ENCODE results near the gene DRC7. TPM values are rescaled to one million over a fixed set of nuclear protein-coding genes. Genes with fewer than 3 reads are reported as not detected.
"Not testable (repeated sequence)": the region's sequence is repeated elsewhere in the genome, so short reads cannot be mapped to it uniquely, and the experiment has no call there.

Gene DRC7
- total RNA-seq, 1 donor = 0.54 TPM

DNA sequence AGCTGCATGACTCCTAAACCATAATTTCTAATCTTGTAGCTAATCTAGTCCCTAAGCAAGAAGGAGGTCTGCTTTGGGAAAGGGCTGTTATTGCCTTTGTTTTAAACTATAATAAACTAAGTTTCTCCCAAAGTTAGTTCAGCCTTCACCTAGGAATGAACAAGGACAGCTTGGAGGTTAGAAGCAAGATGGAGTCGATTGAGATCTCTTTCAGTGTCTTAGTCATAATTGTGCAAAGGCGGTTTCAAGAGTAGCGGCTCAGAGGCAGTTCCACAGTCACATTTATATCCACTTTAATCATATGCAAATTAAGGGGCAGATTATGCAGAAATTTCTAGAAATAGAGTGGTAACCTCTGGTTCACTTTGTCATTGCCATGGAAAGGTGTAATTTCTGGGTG is 17.4 kb downstream of the DRC7 start:
- no peak for DNase-seq (ENCODE audit: low read depth in 2 of 3, low spot score in 2 of 3)

DNA sequence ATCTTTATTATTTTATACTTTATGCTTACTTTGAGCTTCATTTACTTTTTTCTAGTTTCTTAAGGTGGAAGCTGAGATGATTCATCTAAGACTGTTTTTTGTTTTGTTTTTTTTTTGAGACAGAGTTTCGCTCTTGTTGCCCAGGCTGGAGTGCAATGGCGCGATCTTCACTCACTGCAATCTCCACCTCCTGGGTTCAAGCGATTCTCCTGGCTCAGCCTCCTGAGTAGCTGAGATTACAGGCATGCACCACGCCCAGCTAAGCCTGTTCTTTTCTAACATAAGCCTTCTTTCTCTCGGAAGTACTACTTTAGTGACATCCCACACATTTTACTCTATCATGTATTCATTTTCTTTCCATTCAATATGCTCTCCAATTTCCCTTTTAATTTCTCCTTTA is 18.0 kb downstream of the DRC7 start:
- DNase-seq (ENCODE audit: low read depth in 2 of 3, low spot score in 2 of 3) = not testable (repeated sequence)

DNA sequence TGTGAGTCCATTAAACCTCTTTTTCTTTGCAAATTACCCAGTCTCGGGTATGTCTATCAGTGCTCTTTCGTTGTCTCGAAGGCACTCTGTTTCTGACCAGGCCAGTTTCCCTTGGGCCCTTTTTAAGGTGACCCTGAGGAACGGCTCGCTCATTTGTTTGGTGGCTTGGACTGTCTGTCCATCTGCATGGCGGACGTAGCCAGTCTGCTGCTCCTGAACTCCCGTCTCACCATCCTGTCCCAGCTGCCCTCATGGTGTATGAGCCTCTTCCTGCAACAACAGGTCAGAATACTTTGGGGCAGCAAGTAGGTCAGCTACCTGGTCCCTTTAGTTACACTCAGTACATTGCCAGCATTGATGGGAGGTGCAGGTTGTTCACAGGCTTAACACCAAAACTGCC is 19.0 kb downstream of the DRC7 start:
- DNase-seq (ENCODE audit: low read depth in 2 of 3, low spot score in 2 of 3) = no peak

DNA sequence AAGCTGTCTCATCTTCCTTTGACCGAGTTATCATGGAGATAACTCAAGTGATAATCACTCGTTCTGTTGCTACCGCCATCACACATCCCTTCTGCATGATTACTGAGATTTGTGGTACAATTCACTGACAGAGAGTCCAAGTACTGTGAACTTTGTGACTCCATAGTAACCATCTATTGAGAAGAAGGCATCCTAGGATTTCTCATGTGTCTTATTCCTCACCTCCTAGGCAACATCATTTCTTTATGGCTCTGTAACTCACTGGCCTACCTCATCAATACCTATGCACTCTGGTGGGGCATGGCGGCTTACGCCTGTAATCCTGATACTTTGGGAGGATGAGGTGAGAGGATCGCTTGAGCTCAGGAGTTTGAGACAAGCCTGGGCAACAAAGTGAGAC is 19.4 kb downstream of the DRC7 start:
- no peak for DNase-seq (ENCODE audit: low read depth in 2 of 3, low spot score in 2 of 3)

DNA sequence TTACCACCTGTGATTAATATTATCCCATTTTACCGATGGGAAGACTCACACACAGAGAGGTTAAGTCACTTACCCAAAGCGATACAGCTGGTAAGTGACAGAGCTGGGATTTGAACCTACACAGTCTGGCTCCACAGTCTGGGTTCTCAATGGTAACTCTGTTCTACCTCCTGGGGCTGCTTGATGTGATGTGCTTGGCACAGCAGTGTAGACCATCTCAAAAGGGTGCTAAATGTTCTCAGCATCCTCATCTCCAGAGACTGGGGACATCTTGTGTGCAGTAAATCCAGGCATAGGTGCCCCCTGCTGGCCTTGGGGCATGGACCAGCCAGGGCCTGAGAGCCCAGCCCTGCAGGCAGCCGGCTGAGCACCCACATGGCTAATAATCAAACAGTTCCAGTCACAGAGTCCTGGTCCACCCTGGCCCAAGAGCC is 25.6 kb downstream of the DRC7 start:
- DNase-seq (ENCODE audit: low read depth in 2 of 3, low spot score in 2 of 3) = peak in 2 of 3 donors; percentile 70 to 84

DNA sequence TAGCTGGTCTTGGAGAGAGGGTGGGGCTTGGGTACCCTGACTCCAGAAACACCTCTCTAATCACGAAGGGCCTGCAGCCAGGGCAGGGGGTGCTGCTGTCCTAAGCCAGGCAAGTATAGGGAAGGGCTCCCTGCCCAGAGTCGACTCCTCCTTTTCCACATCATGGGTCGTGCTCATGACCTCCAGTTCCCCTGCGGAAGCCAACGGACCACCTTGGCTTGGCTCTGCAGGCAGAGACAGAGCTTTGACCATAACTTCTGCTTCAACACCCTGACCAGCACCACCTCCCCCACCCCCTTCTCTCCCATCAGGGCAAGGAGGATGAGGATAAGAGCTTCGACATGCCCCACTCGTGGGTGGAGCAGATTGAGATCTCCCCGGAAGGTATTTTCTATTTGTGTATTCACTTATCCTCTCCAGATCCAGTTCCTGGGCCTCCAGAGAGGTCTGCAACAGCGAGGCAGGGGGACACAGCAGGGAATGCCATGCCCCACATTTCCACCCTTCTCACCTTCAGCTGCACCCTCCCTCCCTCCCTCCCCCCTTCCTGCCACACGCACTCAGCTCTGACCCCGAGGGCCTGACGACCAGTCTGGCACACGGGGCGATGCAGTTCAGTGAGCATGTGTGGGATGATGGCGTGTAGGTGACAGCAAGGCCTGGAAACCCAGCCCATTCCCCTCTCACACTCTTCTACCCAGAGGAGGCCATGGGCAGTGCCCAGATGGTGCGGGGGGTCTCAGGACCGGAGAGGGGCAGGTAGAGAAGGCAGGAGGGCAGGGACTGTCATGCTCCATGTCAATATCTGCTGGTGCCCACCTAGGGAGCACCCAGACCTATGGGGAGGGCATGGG is 27.0 kb downstream of the DRC7 start:
- no peak for DNase-seq (ENCODE audit: low read depth in 2 of 3, low spot score in 2 of 3)

DNA sequence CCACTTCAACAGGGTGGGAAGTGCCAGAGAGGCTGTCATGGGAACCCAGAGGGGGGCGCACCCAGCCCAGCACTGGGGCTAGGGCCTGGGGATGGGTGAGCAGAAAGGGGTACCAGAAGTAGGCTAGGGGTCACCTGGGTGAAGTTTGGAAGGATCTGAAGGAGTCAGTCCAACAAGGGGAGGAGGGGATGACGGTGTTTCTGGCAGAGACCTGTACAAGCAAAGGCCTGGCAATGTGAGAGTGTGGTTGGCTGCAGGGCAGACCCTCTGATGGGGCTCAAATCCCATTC is 27.5 kb downstream of the DRC7 start:
- DNase-seq (ENCODE audit: low read depth in 2 of 3, low spot score in 2 of 3) = no peak

DNA sequence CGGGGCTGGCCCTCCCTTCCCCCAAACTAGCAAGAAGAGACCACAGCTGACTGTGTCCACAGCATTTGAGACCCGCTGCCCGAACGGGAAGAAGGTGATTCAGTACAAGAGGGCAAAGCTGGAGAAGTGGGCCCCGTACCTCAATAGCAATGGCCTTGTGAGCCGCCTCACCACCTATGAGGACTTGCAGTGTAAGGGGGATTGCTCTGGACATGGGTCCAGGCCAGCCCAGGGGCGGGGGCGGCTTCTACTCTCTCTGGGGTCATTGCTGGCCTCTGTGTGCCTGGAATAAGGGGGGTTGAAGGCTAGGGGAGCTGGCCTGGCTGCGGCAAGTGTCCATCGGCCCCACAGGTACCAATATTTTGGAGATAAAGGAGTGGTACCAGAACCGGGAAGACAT is 28.0 kb downstream of the DRC7 start:
- DNase-seq (ENCODE audit: low read depth in 2 of 3, low spot score in 2 of 3) = no peak

DNA sequence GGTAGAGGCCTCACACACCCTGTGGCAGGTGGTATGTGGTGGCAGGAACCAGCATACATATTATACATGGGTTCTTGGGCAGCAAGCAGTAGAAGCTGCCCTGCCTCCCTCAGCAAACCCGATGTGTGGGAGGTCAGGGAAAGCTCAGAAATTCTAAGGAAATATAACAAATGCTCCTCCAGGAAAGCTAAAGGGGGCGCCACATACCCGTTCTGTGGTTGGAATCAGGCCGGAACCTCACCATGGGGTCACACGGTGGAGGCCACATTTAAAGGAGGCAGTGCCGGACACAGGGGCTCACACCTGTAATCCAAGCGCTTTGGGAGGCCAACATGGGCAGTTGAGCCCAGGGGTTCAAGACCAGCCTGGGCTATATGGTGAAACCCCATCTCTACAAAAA is 28.6 kb downstream of the DRC7 start:
- no peak for DNase-seq (ENCODE audit: low read depth in 2 of 3, low spot score in 2 of 3)

DNA sequence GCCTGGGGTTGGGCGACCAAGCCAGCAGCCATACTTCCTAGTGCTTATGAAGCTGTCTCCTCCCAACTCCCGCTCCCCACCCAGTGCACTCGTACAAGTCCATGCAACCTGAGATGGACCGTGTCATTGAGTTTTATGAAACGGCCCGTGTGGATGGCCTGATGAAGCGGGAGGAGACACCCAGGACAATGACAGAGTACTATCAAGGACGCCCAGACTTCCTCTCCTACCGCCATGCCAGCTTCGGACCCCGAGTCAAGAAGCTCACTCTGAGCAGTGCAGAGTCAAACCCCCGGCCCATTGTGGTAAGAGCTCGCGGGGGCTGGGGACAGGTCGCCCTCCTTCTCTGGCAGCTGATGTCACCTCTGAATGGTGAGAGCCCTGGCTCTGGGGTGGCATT is 29.9 kb downstream of the DRC7 start:
- peak in 1 of 3 donors; percentile 40 for DNase-seq (ENCODE audit: low read depth in 2 of 3, low spot score in 2 of 3)

DNA sequence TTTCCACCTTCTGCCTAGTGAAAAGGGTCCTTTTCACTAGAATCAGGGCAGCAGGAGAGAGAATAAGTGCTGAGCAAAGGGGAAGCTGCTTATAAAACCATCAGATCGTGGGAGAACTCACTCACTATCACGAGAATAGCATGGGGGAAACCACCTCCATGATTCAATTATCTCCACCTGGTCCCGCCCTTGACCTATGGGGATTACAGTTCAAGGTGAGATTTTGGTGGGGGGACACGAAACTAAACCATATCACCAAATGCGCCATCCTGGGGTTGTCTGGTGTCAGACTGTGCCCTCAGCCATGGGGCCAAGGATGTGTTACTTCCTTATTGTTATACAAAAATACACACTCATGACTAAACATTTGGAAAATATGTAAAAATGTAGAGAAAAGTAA is 30.5 kb downstream of the DRC7 start:
- DNase-seq (ENCODE audit: low read depth in 2 of 3, low spot score in 2 of 3) = peak in 1 of 3 donors; percentile 31

DNA sequence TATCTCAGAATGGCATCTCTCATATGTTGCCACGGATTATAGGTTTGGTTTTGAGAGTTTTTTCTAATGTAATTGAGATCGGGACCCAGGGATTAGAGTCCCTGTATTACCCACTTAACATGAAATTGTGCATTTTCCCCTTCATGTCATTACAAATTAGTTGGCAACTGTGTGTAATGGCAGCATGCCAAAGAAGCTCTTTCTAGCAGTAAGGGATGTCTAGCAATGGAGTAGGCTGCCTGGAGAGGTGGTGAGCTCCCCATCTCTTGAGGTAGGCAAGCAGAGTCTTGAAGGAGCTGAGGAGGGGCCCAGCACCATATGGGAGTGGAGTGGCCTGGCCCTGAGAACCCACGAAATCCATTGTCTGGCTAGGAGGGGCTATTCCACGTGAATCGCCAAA is 30.9 kb downstream of the DRC7 start:
- DNase-seq (ENCODE audit: low read depth in 2 of 3, low spot score in 2 of 3) = no peak

DNA sequence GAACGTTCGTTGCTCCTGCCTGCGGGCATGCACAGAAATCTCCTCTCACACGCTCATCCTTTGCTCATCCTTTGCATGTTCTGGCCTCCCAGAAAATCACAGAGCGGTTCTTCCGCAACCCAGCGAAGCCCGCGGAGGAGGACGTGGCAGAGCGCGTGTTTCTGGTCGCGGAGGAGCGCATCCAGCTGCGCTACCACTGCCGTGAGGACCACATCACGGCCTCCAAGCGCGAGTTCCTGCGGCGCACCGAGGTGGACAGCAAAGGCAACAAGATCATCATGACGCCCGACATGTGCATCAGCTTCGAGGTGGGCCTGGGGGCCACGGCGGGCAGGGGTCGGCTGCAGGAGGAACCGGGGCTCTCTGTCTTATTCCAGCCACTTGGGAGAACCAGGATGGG is 31.4 kb downstream of the DRC7 start:
- DNase-seq (ENCODE audit: low read depth in 2 of 3, low spot score in 2 of 3) = no peak

DNA sequence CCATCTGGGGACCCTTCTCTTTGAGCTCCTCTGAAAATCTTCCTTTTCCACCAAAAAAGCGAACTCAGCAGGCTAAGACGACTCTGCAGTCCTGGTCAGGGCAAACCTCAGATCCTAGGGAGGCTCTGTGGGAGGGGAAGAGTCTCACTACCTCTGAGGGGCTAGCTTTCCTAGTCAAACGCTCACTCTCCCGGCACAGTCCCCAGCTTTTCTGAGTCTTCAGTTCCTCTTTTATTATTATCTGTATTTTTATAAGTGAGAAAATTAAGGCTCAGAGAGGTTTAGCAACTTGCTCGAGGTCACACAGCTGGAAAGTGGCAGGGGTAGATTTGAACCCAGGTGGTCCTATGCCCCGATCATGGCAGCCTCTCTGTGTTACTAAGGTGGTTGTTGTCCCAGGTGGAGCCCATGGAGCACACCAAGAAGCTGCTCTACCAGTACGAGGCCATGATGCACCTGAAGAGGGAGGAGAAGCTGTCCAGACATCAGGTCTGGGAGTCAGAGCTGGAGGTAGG is 31.9 kb downstream of the DRC7 start:
- DNase-seq (ENCODE audit: low read depth in 2 of 3, low spot score in 2 of 3) = no peak

DNA sequence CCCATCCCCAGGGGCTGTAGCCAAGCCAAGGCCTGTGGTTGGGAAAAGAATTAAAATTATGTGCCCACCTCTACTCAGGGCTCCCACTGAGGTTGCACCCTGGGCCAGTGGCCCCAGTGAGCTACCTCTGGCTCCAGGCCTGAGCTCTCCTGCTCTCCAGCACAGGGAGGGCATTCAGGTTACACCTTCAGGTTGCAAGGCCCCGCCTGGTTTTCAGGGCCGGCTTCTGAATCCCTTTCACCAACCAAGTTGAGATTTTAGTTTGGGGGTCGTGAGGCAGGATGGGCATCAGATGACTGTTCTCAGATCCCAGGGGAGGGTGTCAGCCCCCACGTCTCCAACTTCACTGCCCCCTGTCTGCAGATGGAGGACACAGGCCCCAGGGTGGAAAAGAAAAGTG is 33.0 kb downstream of the DRC7 start:
- DNase-seq (ENCODE audit: low read depth in 2 of 3, low spot score in 2 of 3) = no peak

DNA sequence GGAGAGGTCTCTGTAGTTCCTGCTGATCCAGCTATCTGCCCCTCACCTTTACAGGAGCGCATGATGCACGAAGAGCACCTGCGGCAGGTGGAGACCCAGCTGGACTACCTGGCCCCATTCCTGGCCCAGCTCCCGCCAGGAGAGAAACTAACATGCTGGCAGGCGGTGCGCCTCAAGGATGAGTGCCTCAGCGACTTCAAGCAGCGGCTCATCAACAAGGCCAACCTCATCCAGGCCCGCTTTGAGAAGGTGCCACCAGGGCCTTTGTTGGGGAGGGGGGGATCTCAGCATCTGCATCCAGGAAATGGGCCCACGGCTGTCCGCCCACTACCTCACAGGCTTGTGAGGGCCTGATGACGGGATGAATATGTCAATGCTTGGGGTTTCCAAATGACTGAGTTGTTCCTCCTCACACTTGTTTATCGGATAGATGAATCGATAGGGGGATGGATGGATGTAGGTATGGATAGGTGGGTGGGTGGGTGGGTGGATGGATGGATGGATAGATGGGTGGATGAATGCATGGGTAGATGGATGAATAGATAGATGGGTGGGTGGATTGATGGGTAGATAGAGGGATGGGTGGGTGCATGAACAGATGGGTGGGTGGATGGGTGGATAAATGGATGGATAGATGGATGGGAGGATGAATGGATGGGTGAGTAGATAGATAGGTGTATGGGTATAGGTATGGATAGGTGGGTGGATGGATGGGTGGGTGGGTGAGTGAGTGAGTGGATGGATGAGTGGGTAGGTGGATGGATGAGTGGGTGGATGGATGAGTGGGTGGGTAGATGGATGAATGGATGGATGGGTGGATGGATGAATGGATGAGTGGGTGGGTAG is 34.0 kb downstream of the DRC7 start:
- no peak for DNase-seq (ENCODE audit: low read depth in 2 of 3, low spot score in 2 of 3)

DNA sequence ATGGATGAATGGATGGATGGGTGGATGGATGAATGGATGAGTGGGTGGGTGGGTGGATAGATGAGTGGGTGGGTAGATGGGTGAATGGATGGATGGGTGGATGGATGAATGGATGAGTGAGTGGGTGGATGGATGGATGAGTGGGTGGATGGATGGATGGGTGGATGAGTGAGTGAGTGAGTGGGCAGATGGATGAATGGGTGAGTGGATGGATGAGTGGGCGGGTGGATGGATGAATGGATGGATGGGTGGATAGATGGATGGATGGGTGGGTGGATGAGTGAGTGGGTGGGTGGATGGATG is 34.5 kb downstream of the DRC7 start:
- DNase-seq (ENCODE audit: low read depth in 2 of 3, low spot score in 2 of 3) = no peak

DNA sequence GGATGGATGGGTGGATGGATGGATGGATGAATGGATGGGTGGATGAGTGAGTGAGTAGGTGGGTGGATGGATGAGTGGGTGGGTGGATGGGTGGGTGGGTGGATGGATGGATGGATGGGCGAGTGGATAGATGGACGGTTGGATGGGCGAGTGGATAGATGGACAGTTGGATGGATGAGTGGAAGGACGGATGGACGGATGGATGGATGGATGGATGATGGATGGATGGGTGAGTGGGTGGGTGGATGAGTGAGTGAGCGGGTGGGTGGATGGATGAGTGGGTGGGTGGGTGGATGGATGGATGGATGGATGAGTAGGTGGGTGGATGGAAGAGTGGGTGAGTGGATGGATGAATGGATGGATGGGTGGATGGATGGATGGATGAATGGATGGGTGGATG is 35.2 kb downstream of the DRC7 start:
- DNase-seq (ENCODE audit: low read depth in 2 of 3, low spot score in 2 of 3) = not testable (repeated sequence)

DNA sequence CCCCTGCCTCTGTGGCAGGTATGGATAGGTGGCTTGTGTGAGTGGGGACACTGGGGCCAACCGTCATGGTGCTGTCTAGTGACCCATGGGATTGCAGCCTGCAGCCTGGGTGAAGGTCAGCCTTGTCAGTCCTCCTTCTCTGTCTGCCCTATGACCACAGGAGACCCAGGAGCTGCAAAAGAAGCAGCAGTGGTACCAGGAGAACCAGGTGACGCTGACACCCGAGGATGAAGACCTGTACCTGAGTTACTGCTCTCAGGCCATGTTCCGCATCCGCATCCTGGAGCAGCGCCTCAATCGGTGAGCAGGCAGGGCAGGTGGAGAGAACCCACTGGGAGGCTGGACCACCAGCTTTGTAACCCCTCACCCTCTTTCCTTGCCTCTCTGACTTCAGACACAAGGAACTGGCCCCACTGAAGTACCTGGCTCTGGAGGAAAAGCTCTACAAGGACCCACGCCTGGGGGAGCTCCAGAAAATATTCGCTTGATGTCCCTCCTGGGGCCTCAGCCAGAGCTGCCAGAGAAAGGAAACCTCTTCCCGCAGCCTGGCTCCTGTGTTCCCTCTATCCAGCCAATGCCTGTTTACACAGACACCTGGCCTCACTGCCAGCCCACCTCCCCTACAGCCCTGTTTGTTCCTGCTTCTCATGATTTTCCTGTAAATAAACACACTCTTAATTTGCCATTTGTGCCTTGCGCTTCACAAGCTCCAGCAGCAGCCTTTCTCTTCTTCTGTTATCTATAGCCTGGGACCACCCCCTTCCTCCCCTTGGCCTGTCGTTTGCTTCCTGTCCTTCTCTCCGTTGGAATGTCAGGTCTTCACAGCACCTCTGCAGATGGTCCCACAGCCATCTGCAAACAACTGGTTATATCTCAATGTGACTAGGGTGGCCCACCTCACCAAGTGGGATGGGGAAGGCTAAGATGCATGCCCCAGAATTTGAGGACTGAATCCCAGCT is 36.4 kb downstream of the DRC7 start:
- no peak for DNase-seq (ENCODE audit: low read depth in 2 of 3, low spot score in 2 of 3)

DNA sequence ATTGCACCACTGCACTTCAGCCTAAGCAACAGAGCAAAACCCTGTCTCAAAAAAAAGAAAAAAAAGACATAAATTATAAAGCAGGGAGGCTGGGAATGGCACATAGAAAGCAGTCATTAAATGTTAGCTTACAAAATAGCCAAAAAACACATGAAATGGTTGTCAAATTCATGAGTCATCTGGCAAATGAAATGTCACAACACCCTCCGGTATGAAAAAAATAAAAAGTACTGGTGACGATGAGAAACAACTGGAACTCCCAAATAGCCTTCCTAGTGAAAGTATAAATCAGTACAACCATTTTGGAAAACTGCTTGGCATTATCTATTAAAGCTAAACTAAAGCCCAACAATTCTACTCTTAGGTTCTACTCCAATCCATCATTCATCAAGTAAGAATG is 37.4 kb downstream of the DRC7 start:
- peak in 2 of 3 donors; percentile 25 to 28 for DNase-seq (ENCODE audit: low read depth in 2 of 3, low spot score in 2 of 3)

DNA sequence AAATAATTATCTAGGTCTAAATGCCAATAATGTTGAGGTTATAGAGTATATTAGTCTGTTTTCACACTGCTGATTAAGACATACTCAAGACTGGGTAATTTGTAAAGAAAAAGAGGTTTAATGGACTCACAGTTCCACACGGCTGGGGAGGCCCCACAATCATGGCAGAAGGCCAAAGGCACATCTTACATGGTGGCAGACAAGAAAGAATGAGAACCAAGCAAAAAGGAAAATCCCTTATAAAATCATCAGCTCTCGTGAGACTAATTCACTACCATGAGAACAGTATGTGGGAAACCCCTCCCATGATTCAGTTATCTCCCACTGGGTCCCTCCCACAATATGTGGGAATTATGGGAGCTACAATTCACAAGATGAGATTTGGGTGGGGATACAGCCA is 38.1 kb downstream of the DRC7 start:
- no peak for DNase-seq (ENCODE audit: low read depth in 2 of 3, low spot score in 2 of 3)

Data from hematopoietic multipotent progenitor cell (in vitro differentiated cells).